ENCODE results near the gene FMNL1. TPM values are rescaled to one million over a fixed set of nuclear protein-coding genes. Genes with fewer than 3 reads are reported as not detected.

The FMNL1 gene
- polyA plus RNA-seq, 2 of the 4 experiments (the other 2 are of a cell fraction), result 8.6 to 43.9 TPM

DNA sequence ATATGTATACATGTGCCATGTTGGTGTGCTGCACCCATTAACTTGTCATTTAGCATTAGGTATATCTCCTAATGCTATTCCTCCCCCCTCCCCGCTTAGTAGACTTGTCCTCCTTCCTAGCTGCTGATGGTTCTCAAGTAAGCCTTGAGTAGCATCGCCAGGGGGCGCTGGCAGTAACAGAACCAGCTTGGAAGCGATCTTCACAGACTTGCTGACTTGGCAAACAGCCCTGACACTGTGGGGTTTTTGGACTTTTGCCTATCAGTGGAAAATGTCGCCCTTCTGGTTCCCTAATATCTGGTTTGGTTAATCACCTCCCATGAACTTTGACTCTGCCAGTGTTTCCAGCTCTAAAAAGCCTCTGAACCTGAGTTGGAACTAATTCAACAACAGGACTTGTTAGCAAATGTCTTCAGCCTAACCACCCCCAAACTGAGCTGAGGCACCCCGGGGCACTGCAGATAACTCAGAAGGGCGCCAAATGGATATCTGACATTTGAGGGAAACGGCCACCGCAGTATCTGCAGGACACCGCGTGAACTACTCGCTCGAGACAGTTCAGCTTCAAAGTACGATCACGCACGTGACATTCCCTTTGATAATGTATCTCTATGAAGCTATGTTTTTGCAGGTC lies 55.6 kb downstream of the FMNL1 start:
- peak; percentile 80 to 82 for ATAC-seq
- peak; percentile 97 for FAIRE-seq
- DNase-seq (ENCODE audit: low read depth in 1 of 2, low spot score in 1 of 2), result peak; percentile 96
- Histone ChIP-seq H3K9me3 (no peaks in the 10 kb centered on the region), H3K4me2 (peak overlapping the region; percentile 54), H3K27ac (peak overlapping the region; percentile 52 to 72), H3K4me1 (peaks cover 29% of the 10 kb centered on the region), H3K4me3 (no peak overlapping the region)
- ChIA-PET CTCF (interaction anchor here (0.6 to 34.8 kb wide), 40 partner anchors 8 to 602 kb away, joined by 3 to 1120 read pairs (median 7); partner anchors contain the start of genes ACBD4, ARHGAP27, FMNL1 and MAP3K14), POLR2A (interaction anchor here (0.5 to 2.3 kb wide), 5 partner anchors 25 to 108 kb away, joined by 4 to 19 read pairs (median 7); partner anchors contain the start of gene MAP3K14)
- whole genome bisulfite sequencing (ENCODE audit: missing lambda C conversion rate), result 52% methylated on average over 16 of the region's 16 CpGs
- TF ChIP-seq HOXB13 (CRISPR knock-in tag; IDR thresholded peaks at IDR 0.05; ENCODE audit: low read depth) (0 out of 2 replicates have a peak, but pooled peaks have one; percentile 13), JUN (IDR thresholded peaks at IDR 0.05) (peak in 1 of 2 experiments; percentile 9; a peak in 1 of 5 replicates), FOSL2 (IDR thresholded peaks at IDR 0.05) (no peak), FOSL2 (CRISPR knock-in tag; IDR thresholded peaks at IDR 0.05) (0 out of 2 replicates have a peak, but pooled peaks have one; percentile 16), CTCF (IDR thresholded peaks at IDR 0.05) (peak; percentile 92), SMC3 (IDR thresholded peaks at IDR 0.05) (peak; percentile 98), CHD4 (IDR thresholded peaks at IDR 0.05; ENCODE audit: borderline replicate concordance) (no peak), EP300 (IDR thresholded peaks at IDR 0.05) (no peak), RAD21 (conservative IDR thresholded peaks at IDR 0.05 in 1 of 2, IDR thresholded peaks at IDR 0.05 in 1 of 2) (peak; percentile 91 to 93), RFX5 (IDR thresholded peaks at IDR 0.05) (0 out of 2 replicates have a peak, but pooled peaks have one; percentile 59), MAFK (IDR thresholded peaks at IDR 0.05; ENCODE audit: partially characterized antibody) (peak; percentile 100), MAX (IDR thresholded peaks at IDR 0.05) (0 out of 2 replicates have a peak, but pooled peaks have one; percentile 8)

DNA sequence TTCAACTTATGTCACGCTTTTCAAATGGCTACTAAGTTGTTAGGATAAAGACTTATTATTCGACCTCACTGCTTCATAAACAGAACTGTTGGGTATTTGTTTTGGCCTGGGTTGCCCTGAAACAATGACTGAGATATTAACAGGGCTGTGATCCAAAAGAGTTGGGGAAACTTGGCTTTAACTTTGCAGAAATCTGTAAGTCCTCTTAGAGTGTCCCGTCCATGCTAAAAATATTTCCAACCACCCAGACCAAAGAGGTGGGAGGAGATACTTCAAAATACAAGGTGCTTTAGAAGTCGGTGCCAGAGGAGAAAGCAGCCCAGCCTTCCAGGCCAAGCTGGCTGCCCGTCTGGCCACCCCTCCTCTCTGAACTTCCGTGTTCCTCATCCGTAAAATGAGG lies 56.3 kb downstream of the FMNL1 start:
- Histone ChIP-seq H3K4me1 (peaks cover 32% of the 10 kb centered on the region), H3K4me2 (peak overlapping the region; percentile 54; the same call in 2 of the 3 replicates), H3K4me3 (no peak overlapping the region), H3K9me3 (no peaks in the 10 kb centered on the region), H3K27ac (peak overlapping the region; percentile 52 to 72)
- WGBS (ENCODE audit: missing lambda C conversion rate), result 62% methylated on average over 7 of the region's 7 CpGs
- POLR2A ChIA-PET, result interaction anchor here (1.3 to 2.3 kb wide), 3 partner anchors 34 to 107 kb away, joined by 4 to 19 read pairs (median 6); partner anchors contain the start of gene MAP3K14
- no peak for FAIRE-seq
- peak; percentile 7; a peak in 2 of 6 replicates for ATAC-seq
- no peak for DNase-seq (ENCODE audit: low read depth in 1 of 2, low spot score in 1 of 2)
- TF ChIP-seq RFX5 (IDR thresholded peaks at IDR 0.05) (no peak), CHD4 (IDR thresholded peaks at IDR 0.05; ENCODE audit: borderline replicate concordance) (no peak)
- CTCF ChIA-PET, result interaction anchor here (0.9 to 34.8 kb wide), 35 partner anchors 9 to 155 kb away, joined by 3 to 1120 read pairs (median 9); partner anchors contain the start of genes ACBD4, ARHGAP27, FMNL1 and MAP3K14

- 78% methylated on average over 3 of the region's 3 CpGs for WGBS (ENCODE audit: missing lambda C conversion rate)
- no peak overlapping the region for H3K4me2 ChIP-seq
- no peak for TF ChIP-seq JUN (IDR thresholded peaks at IDR 0.05)
- no peak for TF ChIP-seq FOXS1 (CRISPR knock-in tag; IDR thresholded peaks at IDR 0.05)
- TF ChIP-seq TFCP2L1 (CRISPR knock-in tag; IDR thresholded peaks at IDR 0.05), result no peak
- TF ChIP-seq KDM5A (IDR thresholded peaks at IDR 0.05), result no peak
- TF ChIP-seq ZC3H11A (IDR thresholded peaks at IDR 0.05), result no peak
- TF ChIP-seq RARB (CRISPR knock-in tag; IDR thresholded peaks at IDR 0.05), result no peak
- TF ChIP-seq MAX (IDR thresholded peaks at IDR 0.05), result no peak
- TF ChIP-seq CBX8 (IDR thresholded peaks at IDR 0.05), result no peak
- ChIA-PET CTCF (interaction anchor here (0.9 to 34.8 kb wide), 8 partner anchors 10 to 113 kb away, joined by 4 to 1120 read pairs (median 94); partner anchors contain the start of genes FMNL1 and MAP3K14), POLR2A (no interaction called here)
- H3K4me3 ChIP-seq, result no peak overlapping the region
- H3K9me3 ChIP-seq, result no peaks in the 10 kb centered on the region
- DNase-seq (ENCODE audit: low read depth in 1 of 2, low spot score in 1 of 2), result no peak
- no peak for ATAC-seq
- H3K4me1 ChIP-seq, result peaks cover 50% of the 10 kb centered on the region
- no peak for FAIRE-seq
- peak overlapping the region in 1 of 2 experiments; percentile 44; a peak in 2 of 6 replicates for H3K27ac ChIP-seq
These were observed 58.2 kb downstream of the FMNL1 start for GRCh38 chr17:45279898-45280297.
